Lower leg skin (tissue), 3 donors: ENCODE measurements around the gene CFAP119.

Experiments
- CTCF ChIP-seq, 3 donors: fragments of 450-650 bp; IDR thresholded peaks; one replicate each; pipeline ENCODE4 v1.5.1; 2016; ENCODE audit warnings: antibody characterized with exemption in 3 of 3, mild to moderate bottlenecking in 3 of 3, moderate library complexity in 2 of 3
- POLR2A ChIP-seq, 2 donors: fragments of 450-650 bp; IDR thresholded peaks; one replicate each; pipeline ENCODE4 v1.6.1; 2016 to 2017; ENCODE audit warnings: antibody characterized with exemption in 2 of 2, mild to moderate bottlenecking in 1 of 2, moderate library complexity in 1 of 2

GRCh38 chr16:30793508-30794069 is 31.7 kb upstream of the CFAP119 start:
- TF ChIP-seq CTCF (IDR thresholded peaks at IDR 0.05) = no peak
- no peak for TF ChIP-seq POLR2A (IDR thresholded peaks at IDR 0.05)
